ENCODE measurements around the gene ZSCAN9. TPM values are rescaled to one million over a fixed set of nuclear protein-coding genes. Genes with fewer than 3 reads are reported as not detected.
A peak's percentile ranks its signal among the peaks of the same experiment; 100 is the strongest.

ZSCAN9 gene
- total and polyA plus RNA-seq, 9 of the 15 experiments (the other 6 are each of a cell fraction or from before 2014, with no cell fraction given) = 18.8 to 48.9 (median 28.7) TPM

DNA sequence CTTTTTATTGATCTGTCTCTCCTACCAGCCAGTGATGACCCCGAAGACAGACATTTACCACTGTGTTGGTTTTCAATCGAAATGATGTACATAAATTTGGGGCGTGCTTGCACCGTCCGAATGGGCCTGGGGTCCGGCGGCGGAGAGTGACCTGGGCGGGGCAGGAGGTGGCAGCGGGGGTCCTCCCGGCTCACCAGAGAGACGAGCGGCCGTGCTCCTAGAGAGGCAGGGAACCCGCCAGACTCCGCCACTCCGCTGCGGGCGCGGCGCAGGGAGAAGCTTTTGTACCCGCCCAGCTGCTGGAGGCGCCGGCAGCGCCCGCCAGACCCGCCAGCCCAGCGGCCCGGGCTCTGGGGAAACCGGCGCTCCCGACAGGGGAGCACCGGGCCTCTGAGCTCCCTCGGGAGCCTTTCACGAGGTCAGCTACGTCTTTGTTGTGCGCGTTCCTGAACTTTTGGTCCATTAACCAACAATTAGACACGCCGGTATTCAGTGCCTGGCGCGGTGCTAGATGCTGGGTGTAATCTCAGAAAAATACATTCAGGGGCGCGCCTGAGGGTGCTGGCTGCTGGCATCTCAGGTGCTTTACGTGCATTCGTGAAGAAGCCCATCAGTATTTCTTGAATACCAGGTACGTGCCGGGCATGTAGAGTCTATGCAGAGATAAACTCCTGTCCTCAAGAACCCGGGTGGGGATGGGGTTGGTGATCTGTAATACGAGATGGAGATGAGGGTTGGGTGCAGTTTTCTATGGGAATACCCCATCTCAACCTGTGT is 56.4 kb downstream of the ZSCAN9 start, which contains the start of gene PGBD1 (continued):
- TF ChIP-seq ESRRA (IDR thresholded peaks at IDR 0.05; ENCODE audit: borderline replicate concordance, low read depth) (peak; percentile 31; the same call in 1 of the 2 replicates), EP400 (IDR thresholded peaks at IDR 0.05) (peak; percentile 55), CCNT2 (IDR thresholded peaks at IDR 0.05; ENCODE audit: borderline replicate concordance, extremely low read depth, insufficient read length, low read depth, low read length) (peak; percentile 86), POLR3G (IDR thresholded peaks at IDR 0.05; ENCODE audit: extremely low read depth, insufficient read length, insufficient replicate concordance) (no peak), ZNF785 (CRISPR knock-in tag; IDR thresholded peaks at IDR 0.05) (no peak), GATAD2A (IDR thresholded peaks at IDR 0.05) (peak; percentile 52; the same call in 1 of the 2 replicates), RBM22 (IDR thresholded peaks at IDR 0.05; ENCODE audit: low read depth, low read length, poor library complexity, severe bottlenecking) (peak; percentile 43), NR2C1 (IDR thresholded peaks at IDR 0.05) (no peak), NR2C1 (tag; IDR thresholded peaks at IDR 0.05) (no peak), RBM14 (IDR thresholded peaks at IDR 0.05; ENCODE audit: borderline replicate concordance, insufficient read depth, low read depth, low read length) (no peak), FOXA3 (CRISPR knock-in tag; conservative IDR thresholded peaks at IDR 0.05 in 1 of 2, IDR thresholded peaks at IDR 0.05 in 1 of 2) (no peak), NCOR1 (IDR thresholded peaks at IDR 0.05) (0 out of 2 replicates have a peak, but pooled peaks have one; percentile 2), CHD2 (IDR thresholded peaks at IDR 0.05; ENCODE audit: low read depth, low read length) (no peak), CBX2 (IDR thresholded peaks at IDR 0.05; ENCODE audit: insufficient read depth, low read length, poor library complexity, severe bottlenecking) (no peak), ZNF57 (CRISPR knock-in tag; IDR thresholded peaks at IDR 0.05) (no peak)
- TF ChIP-seq, protein P1, sequence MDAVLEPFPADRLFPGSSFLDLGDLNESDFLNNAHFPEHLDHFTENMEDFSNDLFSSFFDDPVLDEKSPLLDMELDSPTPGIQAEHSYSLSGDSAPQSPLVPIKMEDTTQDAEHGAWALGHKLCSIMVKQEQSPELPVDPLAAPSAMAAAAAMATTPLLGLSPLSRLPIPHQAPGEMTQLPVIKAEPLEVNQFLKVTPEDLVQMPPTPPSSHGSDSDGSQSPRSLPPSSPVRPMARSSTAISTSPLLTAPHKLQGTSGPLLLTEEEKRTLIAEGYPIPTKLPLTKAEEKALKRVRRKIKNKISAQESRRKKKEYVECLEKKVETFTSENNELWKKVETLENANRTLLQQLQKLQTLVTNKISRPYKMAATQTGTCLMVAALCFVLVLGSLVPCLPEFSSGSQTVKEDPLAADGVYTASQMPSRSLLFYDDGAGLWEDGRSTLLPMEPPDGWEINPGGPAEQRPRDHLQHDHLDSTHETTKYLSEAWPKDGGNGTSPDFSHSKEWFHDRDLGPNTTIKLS (IDR thresholded peaks at IDR 0.05; ENCODE audit: borderline replicate concordance, low read depth) = peak; percentile 83; the same call in 1 of the 2 replicates
- TF ChIP-seq, protein P2, sequence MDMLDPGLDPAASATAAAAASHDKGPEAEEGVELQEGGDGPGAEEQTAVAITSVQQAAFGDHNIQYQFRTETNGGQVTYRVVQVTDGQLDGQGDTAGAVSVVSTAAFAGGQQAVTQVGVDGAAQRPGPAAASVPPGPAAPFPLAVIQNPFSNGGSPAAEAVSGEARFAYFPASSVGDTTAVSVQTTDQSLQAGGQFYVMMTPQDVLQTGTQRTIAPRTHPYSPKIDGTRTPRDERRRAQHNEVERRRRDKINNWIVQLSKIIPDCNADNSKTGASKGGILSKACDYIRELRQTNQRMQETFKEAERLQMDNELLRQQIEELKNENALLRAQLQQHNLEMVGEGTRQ (CRISPR knock-in tag; IDR thresholded peaks at IDR 0.05) = no peak
- TF ChIP-seq, protein P3, sequence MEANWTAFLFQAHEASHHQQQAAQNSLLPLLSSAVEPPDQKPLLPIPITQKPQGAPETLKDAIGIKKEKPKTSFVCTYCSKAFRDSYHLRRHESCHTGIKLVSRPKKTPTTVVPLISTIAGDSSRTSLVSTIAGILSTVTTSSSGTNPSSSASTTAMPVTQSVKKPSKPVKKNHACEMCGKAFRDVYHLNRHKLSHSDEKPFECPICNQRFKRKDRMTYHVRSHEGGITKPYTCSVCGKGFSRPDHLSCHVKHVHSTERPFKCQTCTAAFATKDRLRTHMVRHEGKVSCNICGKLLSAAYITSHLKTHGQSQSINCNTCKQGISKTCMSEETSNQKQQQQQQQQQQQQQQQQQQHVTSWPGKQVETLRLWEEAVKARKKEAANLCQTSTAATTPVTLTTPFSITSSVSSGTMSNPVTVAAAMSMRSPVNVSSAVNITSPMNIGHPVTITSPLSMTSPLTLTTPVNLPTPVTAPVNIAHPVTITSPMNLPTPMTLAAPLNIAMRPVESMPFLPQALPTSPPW (CRISPR knock-in tag; IDR thresholded peaks at IDR 0.05) = peak; percentile 55
- TF ChIP-seq, protein P4, sequence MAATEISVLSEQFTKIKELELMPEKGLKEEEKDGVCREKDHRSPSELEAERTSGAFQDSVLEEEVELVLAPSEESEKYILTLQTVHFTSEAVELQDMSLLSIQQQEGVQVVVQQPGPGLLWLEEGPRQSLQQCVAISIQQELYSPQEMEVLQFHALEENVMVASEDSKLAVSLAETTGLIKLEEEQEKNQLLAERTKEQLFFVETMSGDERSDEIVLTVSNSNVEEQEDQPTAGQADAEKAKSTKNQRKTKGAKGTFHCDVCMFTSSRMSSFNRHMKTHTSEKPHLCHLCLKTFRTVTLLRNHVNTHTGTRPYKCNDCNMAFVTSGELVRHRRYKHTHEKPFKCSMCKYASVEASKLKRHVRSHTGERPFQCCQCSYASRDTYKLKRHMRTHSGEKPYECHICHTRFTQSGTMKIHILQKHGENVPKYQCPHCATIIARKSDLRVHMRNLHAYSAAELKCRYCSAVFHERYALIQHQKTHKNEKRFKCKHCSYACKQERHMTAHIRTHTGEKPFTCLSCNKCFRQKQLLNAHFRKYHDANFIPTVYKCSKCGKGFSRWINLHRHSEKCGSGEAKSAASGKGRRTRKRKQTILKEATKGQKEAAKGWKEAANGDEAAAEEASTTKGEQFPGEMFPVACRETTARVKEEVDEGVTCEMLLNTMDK (IDR thresholded peaks at IDR 0.05; ENCODE audit: borderline replicate concordance, insufficient read depth, low read depth, low read length, poor library complexity, severe bottlenecking) = peak; percentile 29
- TF ChIP-seq, protein P5, sequence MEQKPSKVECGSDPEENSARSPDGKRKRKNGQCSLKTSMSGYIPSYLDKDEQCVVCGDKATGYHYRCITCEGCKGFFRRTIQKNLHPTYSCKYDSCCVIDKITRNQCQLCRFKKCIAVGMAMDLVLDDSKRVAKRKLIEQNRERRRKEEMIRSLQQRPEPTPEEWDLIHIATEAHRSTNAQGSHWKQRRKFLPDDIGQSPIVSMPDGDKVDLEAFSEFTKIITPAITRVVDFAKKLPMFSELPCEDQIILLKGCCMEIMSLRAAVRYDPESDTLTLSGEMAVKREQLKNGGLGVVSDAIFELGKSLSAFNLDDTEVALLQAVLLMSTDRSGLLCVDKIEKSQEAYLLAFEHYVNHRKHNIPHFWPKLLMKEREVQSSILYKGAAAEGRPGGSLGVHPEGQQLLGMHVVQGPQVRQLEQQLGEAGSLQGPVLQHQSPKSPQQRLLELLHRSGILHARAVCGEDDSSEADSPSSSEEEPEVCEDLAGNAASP (IDR thresholded peaks at IDR 0.05) = no peak

Data from K562 (cell line).